Sigmoid colon (tissue), 7 donors: ENCODE measurements around the gene EEF1A2. TPM values are rescaled to one million over a fixed set of nuclear protein-coding genes. Genes with fewer than 3 reads are reported as not detected.

Source experiments
- DNase-seq: peaks from one replicate; pipeline ENCODE4 v3.0.0-alpha.2; 2019
- H3K27ac ChIP-seq, 4 donors: fragments of 200-600 bp; sonication (generic); one replicate each; pipeline ENCODE4 v1.5.1; 2016 to 2019; ENCODE audit warnings: mild to moderate bottlenecking in 1 of 4
- H3K27me3 ChIP-seq, 3 donors: fragments of 200-600 bp; sonication (generic); one replicate each; pipeline ENCODE4 v1.5.1; 2019; ENCODE audit warnings: mild to moderate bottlenecking in 1 of 3
- H3K36me3 ChIP-seq, 4 donors: fragments of 200-600 bp; sonication (generic); one replicate each; pipeline ENCODE4 v1.5.1; 2016 to 2019
- H3K4me1 ChIP-seq, 4 donors: fragments of 200-600 bp; sonication (generic); one replicate each; pipeline ENCODE4 v1.5.1; 2017 to 2019
- H3K4me3 ChIP-seq, 4 donors: fragments of 200-600 bp; sonication (generic); one replicate each; pipeline ENCODE4 v1.5.1; 2017 to 2019; ENCODE audit warnings: mild to moderate bottlenecking in 2 of 4, moderate library complexity in 1 of 4
- H3K9me3 ChIP-seq, 4 donors: fragments of 200-600 bp in 3 of 4; sonication (generic) in 3 of 4; one replicate each; pipeline versions ENCODE4 v1.5.1 to v1.6.1; 2013 to 2019
- EP300 ChIP-seq, 4 donors: sonication (generic); formaldehyde crosslinking; IDR thresholded peaks; one replicate each; pipeline ENCODE4 v1.6.1; 2017; ENCODE audit warnings: antibody characterized with exemption in 4 of 4
- POLR2A ChIP-seq, 2 donors: fragments of 450-650 bp; IDR thresholded peaks; one replicate each; pipeline ENCODE4 v1.6.1; 2016; ENCODE audit warnings: antibody characterized with exemption in 2 of 2, mild to moderate bottlenecking in 2 of 2, moderate library complexity in 2 of 2
- POLR2AphosphoS5 ChIP-seq, 4 donors: sonication (generic); formaldehyde crosslinking; IDR thresholded peaks; one replicate each; pipeline ENCODE4 v1.6.1; 2017; ENCODE audit warnings: antibody characterized with exemption in 4 of 4
- WGBS, 2 donors: extraction: QIAGEN DNeasy Blood & Tissue Kit; methylation state at CpG; one replicate each; pipeline ENCODE4 v1.1.7; 2013; 5-methylcytosine and 5-hydroxymethylcytosine counted together
- intact Hi-C: fragments of 100-400 bp; cut with DNase I; formaldehyde crosslinking; loops from one replicate; pipeline ENCODE4 v1.15.1; 2023
- polyA plus RNA-seq, 3 donors: library from polyadenylated mRNA; stranded (reverse); fragments of 200-250 nt; gene quantifications; one replicate each; pipeline ENCODE4 v1.2.3, GENCODE V29; 2013
- total RNA-seq, 4 donors: library from RNA; depleted of rRNA; stranded (reverse); fragments of >200 nt; gene quantifications; one replicate each; pipeline ENCODE4 v1.1.0, GENCODE V29; 2016
- TF ChIP-seq, protein P1 (sequence below), 4 experiments: fragments of 450-650 bp in 3 of 4; fragments of 200-600 bp in 1 of 4; IDR thresholded peaks; one replicate each; pipeline ENCODE4 v1.5.1; 2016 to 2019; ENCODE audit warnings: antibody characterized with exemption in 4 of 4, mild to moderate bottlenecking in 3 of 4, moderate library complexity in 2 of 4
- donor health status: healthy with polysubstance abuse.
- donor health status: Bipolar disorder and iron deficiency.
- donor health status: healthy.

The EEF1A2 gene
- total and polyA plus RNA-seq, 7 donors = 2.8 to 14.3 (median 7.8) TPM

- 85 to 94% methylated on average over 36 of the region's 36 CpGs for WGBS, 2 donors
These were observed 40.5 kb downstream of the EEF1A2 start for GRCh38 chr20:63458170-63459069.

DNA sequence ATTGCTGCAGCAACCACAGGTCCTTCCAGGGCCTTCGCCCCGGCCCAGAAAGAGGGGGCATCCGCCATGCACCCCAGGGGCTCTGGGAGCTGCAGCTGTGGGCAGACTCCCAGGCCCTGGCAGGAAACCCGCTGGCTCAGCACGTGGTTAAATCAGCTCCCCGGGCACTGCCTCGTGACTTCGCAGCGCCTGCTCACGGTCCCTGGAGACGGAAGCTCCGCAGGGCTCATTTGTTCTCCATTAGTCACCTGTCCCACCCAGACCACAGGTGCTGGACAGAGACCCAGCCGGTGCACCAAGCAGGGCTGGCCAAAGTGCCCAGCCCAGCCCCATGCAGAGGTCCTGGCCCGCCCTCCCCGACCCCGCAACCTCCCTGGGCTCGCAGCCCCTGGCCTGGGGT is 41.1 kb downstream of the EEF1A2 start:
- Histone ChIP-seq H3K27me3 (peaks cover 13 to 99% (median 86%) of the 10 kb centered on the region in 3 donors), H3K36me3 (no peaks in the 10 kb centered on the region), H3K4me1 (peaks cover 0 to 11% (median 6%) of the 10 kb centered on the region in 4 donors), H3K9me3 (no peaks in the 10 kb centered on the region), H3K27ac (no peak overlapping the region), H3K4me3 (no peak overlapping the region)
- no peak for DNase-seq
- 38 to 42% methylated on average over 17 of the region's 17 CpGs for WGBS, 2 donors
- intact Hi-C loops = no loop called here
- TF ChIP-seq POLR2AphosphoS5 (IDR thresholded peaks at IDR 0.05) (no peak), EP300 (IDR thresholded peaks at IDR 0.05) (no peak), POLR2A (IDR thresholded peaks at IDR 0.05) (no peak)
- TF ChIP-seq, protein P1, sequence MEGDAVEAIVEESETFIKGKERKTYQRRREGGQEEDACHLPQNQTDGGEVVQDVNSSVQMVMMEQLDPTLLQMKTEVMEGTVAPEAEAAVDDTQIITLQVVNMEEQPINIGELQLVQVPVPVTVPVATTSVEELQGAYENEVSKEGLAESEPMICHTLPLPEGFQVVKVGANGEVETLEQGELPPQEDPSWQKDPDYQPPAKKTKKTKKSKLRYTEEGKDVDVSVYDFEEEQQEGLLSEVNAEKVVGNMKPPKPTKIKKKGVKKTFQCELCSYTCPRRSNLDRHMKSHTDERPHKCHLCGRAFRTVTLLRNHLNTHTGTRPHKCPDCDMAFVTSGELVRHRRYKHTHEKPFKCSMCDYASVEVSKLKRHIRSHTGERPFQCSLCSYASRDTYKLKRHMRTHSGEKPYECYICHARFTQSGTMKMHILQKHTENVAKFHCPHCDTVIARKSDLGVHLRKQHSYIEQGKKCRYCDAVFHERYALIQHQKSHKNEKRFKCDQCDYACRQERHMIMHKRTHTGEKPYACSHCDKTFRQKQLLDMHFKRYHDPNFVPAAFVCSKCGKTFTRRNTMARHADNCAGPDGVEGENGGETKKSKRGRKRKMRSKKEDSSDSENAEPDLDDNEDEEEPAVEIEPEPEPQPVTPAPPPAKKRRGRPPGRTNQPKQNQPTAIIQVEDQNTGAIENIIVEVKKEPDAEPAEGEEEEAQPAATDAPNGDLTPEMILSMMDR (IDR thresholded peaks at IDR 0.05) = no peak

More at GRCh38 chr20:63458170-63459069, 40.5 kb downstream of the EEF1A2 start:
- no peaks in the 10 kb centered on the region for H3K36me3 ChIP-seq
- no peak for TF ChIP-seq EP300 (IDR thresholded peaks at IDR 0.05)
- TF ChIP-seq, protein P1 (IDR thresholded peaks at IDR 0.05) = no peak
- no peak for TF ChIP-seq POLR2A (IDR thresholded peaks at IDR 0.05)
- TF ChIP-seq POLR2AphosphoS5 (IDR thresholded peaks at IDR 0.05) = no peak
- intact Hi-C loops = no loop called here
- H3K9me3 ChIP-seq = no peaks in the 10 kb centered on the region
- no peak overlapping the region for H3K27ac ChIP-seq
- H3K4me3 ChIP-seq = no peak overlapping the region
- H3K4me1 ChIP-seq = peaks cover 0 to 11% (median 6%) of the 10 kb centered on the region in 4 donors
- peaks cover 13 to 99% (median 86%) of the 10 kb centered on the region in 3 donors for H3K27me3 ChIP-seq
- DNase-seq = no peak

GRCh38 chr20:63456429-63457284 is 42.2 kb downstream of the EEF1A2 start:
- Histone ChIP-seq H3K27me3 (peaks cover 13 to 99% (median 85%) of the 10 kb centered on the region in 3 donors), H3K36me3 (no peaks in the 10 kb centered on the region), H3K4me3 (no peak overlapping the region), H3K4me1 (peaks cover 0 to 11% (median 6%) of the 10 kb centered on the region in 4 donors), H3K9me3 (no peaks in the 10 kb centered on the region), H3K27ac (no peak overlapping the region)
- intact Hi-C loops = no loop called here
- TF ChIP-seq EP300 (IDR thresholded peaks at IDR 0.05) (no peak), POLR2AphosphoS5 (IDR thresholded peaks at IDR 0.05) (no peak), POLR2A (IDR thresholded peaks at IDR 0.05) (no peak)
- TF ChIP-seq, protein P1 (IDR thresholded peaks at IDR 0.05) = no peak
- 54 to 76% methylated on average over 40 of the region's 40 CpGs for WGBS, 2 donors
- no peak for DNase-seq

DNA sequence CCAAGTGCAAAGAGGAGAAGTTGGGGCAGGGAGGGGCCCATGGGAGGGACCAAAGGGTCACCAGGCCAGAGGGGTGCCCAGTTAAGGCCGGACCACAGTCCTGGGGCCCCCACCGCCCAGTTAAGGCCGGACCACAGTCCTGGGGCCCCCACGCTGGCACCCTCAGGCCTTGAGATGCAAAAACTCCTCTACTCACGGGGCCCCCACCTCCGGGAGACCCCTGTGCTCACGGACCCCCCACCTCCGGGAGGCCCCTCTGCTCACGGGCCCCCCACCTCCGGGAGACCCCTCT is 43.4 kb downstream of the EEF1A2 start:
- Histone ChIP-seq H3K4me1 (peaks cover 0 to 11% (median 6%) of the 10 kb centered on the region in 4 donors), H3K9me3 (no peaks in the 10 kb centered on the region), H3K27me3 (peaks cover 5 to 97% (median 74%) of the 10 kb centered on the region in 3 donors), H3K36me3 (no peaks in the 10 kb centered on the region), H3K27ac (no peak overlapping the region), H3K4me3 (no peak overlapping the region)
- no peak for DNase-seq
- intact Hi-C loops = no loop called here
- TF ChIP-seq EP300 (IDR thresholded peaks at IDR 0.05) = no peak
- TF ChIP-seq POLR2AphosphoS5 (IDR thresholded peaks at IDR 0.05) = no peak
- TF ChIP-seq, protein P1 (IDR thresholded peaks at IDR 0.05) = no peak
- no peak for TF ChIP-seq POLR2A (IDR thresholded peaks at IDR 0.05)
- WGBS, 2 donors = 73 to 79% methylated on average over 10 of the region's 10 CpGs
